Ovary (tissue), 3 donors: ENCODE data around the gene CPNE4.

Source experiments
- POLR2A ChIP-seq: fragments of 450-650 bp; IDR thresholded peaks from one replicate; pipeline ENCODE4 v1.6.1; 2017; ENCODE audit warnings: antibody characterized with exemption, mild to moderate bottlenecking, moderate library complexity
- TF ChIP-seq, protein P1 (sequence below), 3 donors: fragments of 450-650 bp in 2 of 3; fragments of 200-600 bp in 1 of 3; IDR thresholded peaks; one replicate each; pipeline versions ENCODE4 v1.5.1 to v1.8.0; 2016 to 2022; ENCODE audit warnings: antibody characterized with exemption in 3 of 3, mild to moderate bottlenecking in 1 of 3
- donor health status: DM: no; HTN: no; CAD: no.

DNA sequence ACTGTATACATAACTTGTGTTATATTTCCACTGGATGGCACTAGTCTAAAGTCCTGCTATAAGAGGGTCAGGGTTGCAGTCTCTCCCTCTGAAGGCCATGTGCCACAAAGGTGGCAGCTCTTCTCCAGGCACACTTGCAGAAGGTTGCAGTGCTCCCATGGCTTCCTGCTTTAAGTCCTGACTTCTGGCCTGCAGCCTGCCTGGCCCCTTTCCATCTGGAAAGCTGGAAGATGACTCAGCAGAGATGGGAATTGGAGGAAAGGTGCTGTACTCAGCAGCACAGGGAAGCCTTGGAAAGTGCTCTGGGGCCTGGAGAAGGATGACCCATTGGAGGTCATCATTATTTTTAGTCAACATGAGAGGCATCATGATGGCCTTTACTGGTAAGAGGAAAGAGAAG lies 491.1 kb downstream of the CPNE4 start:
- no peak for TF ChIP-seq POLR2A
- TF ChIP-seq, protein P1, sequence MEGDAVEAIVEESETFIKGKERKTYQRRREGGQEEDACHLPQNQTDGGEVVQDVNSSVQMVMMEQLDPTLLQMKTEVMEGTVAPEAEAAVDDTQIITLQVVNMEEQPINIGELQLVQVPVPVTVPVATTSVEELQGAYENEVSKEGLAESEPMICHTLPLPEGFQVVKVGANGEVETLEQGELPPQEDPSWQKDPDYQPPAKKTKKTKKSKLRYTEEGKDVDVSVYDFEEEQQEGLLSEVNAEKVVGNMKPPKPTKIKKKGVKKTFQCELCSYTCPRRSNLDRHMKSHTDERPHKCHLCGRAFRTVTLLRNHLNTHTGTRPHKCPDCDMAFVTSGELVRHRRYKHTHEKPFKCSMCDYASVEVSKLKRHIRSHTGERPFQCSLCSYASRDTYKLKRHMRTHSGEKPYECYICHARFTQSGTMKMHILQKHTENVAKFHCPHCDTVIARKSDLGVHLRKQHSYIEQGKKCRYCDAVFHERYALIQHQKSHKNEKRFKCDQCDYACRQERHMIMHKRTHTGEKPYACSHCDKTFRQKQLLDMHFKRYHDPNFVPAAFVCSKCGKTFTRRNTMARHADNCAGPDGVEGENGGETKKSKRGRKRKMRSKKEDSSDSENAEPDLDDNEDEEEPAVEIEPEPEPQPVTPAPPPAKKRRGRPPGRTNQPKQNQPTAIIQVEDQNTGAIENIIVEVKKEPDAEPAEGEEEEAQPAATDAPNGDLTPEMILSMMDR (IDR thresholded peaks at IDR 0.05) = no peak
